GM12878 (cell line): ENCODE measurements around the gene FGGY.

Experiments
- EP300 ChIP-seq, 2 experiments: fragments of 150-350 bp in 1 of 2; IDR thresholded peaks; 2 replicates each; pipeline ENCODE4 v1.6.1; 2011 to 2012; ENCODE audit warnings: low read depth in 2 of 2, low read length in 2 of 2, borderline replicate concordance in 1 of 2, improper control_type of control experiment in 1 of 2, inconsistent platforms in 1 of 2; ENCODE audit not compliant: control insufficient read depth in 1 of 2
- JUNB ChIP-seq: IDR thresholded peaks from 2 replicates; pipeline ENCODE4 v1.6.1; 2016; ENCODE audit warnings: antibody characterized with exemption, mild to moderate bottlenecking
- KDM1A ChIP-seq: fragments of 200-600 bp; sonication (generic); IDR thresholded peaks from 2 replicates; pipeline ENCODE4 v1.6.1; 2016; ENCODE audit warnings: borderline replicate concordance
- MYC ChIP-seq: IDR thresholded peaks from 2 replicates; pipeline ENCODE4 v1.6.1; 2011; ENCODE audit warnings: mild to moderate bottlenecking, low read length, moderate library complexity, inconsistent platforms; ENCODE audit not compliant: insufficient read depth, insufficient replicate concordance, insufficient read length, severe bottlenecking
- POLR2A ChIP-seq: IDR thresholded peaks from 2 replicates; pipeline ENCODE4 v1.6.1; 2011; ENCODE audit warnings: low read depth, mild to moderate bottlenecking, low read length
- RFX5 ChIP-seq: IDR thresholded peaks from 2 replicates; pipeline ENCODE4 v1.6.1; 2011; ENCODE audit warnings: low read depth, low read length, improper control_type of control experiment
- TCF12 ChIP-seq: IDR thresholded peaks from 2 replicates; pipeline ENCODE4 v1.6.1; 2011; ENCODE audit warnings: low read depth, mild to moderate bottlenecking, low read length
- TF ChIP-seq, protein P1 (sequence below), 3 experiments: IDR thresholded peaks in 2 of 3; conservative IDR thresholded peaks in 1 of 3; 2 replicates each; pipeline ENCODE4 v1.5.1; 2011; ENCODE audit warnings: low read depth in 3 of 3, low read length in 3 of 3, mild to moderate bottlenecking in 3 of 3, control low read depth in 2 of 3, moderate library complexity in 2 of 3, inconsistent platforms in 1 of 3, mixed read lengths in 1 of 3; ENCODE audit not compliant: control insufficient read depth in 2 of 3, insufficient read depth in 1 of 3; ENCODE audit errors: extremely low read depth in 1 of 3
- TF ChIP-seq, protein P2 (sequence below): IDR thresholded peaks from 2 replicates; pipeline ENCODE4 v1.6.1; 2012; ENCODE audit warnings: mild to moderate bottlenecking, low read depth, low read length
- TF ChIP-seq, protein P3 (sequence below): IDR thresholded peaks from 2 replicates; pipeline ENCODE4 v1.6.1; 2011; ENCODE audit warnings: low read depth, mild to moderate bottlenecking, low read length, moderate library complexity, borderline replicate concordance; ENCODE audit errors: extremely low read depth

DNA sequence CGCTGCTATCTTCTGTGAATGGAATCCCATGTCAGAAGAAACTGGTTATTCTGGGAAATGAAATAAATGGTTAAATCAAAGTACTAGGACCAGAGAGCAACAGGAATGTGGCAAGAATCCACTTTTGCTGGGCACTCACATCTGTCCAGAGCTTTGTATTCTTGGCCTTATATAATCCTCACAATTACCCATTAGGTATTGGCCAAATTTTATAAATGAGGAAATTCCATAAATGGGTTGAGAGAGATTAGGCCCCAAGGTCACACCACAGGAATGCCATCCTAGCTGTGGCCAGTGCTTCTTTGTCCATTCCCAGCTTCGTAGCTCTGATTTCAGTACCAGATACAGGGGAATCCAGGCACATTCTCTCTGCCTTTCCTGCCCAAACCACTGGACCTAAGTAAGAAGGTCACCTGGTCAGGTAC lies 441.7 kb downstream of the FGGY start:
- TF ChIP-seq POLR2A = no peak
- TF ChIP-seq, protein P1, sequence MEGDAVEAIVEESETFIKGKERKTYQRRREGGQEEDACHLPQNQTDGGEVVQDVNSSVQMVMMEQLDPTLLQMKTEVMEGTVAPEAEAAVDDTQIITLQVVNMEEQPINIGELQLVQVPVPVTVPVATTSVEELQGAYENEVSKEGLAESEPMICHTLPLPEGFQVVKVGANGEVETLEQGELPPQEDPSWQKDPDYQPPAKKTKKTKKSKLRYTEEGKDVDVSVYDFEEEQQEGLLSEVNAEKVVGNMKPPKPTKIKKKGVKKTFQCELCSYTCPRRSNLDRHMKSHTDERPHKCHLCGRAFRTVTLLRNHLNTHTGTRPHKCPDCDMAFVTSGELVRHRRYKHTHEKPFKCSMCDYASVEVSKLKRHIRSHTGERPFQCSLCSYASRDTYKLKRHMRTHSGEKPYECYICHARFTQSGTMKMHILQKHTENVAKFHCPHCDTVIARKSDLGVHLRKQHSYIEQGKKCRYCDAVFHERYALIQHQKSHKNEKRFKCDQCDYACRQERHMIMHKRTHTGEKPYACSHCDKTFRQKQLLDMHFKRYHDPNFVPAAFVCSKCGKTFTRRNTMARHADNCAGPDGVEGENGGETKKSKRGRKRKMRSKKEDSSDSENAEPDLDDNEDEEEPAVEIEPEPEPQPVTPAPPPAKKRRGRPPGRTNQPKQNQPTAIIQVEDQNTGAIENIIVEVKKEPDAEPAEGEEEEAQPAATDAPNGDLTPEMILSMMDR (IDR thresholded peaks at IDR 0.05 in 2 of 3, conservative IDR thresholded peaks at IDR 0.05 in 1 of 3; ENCODE audit: control insufficient read depth in 2 of 3, extremely low read depth in 1 of 3, insufficient read depth in 1 of 3, low read depth in 3 of 3, low read length in 3 of 3) = no peak
- no peak for TF ChIP-seq KDM1A
- no peak for TF ChIP-seq JUNB
- TF ChIP-seq, protein P2, sequence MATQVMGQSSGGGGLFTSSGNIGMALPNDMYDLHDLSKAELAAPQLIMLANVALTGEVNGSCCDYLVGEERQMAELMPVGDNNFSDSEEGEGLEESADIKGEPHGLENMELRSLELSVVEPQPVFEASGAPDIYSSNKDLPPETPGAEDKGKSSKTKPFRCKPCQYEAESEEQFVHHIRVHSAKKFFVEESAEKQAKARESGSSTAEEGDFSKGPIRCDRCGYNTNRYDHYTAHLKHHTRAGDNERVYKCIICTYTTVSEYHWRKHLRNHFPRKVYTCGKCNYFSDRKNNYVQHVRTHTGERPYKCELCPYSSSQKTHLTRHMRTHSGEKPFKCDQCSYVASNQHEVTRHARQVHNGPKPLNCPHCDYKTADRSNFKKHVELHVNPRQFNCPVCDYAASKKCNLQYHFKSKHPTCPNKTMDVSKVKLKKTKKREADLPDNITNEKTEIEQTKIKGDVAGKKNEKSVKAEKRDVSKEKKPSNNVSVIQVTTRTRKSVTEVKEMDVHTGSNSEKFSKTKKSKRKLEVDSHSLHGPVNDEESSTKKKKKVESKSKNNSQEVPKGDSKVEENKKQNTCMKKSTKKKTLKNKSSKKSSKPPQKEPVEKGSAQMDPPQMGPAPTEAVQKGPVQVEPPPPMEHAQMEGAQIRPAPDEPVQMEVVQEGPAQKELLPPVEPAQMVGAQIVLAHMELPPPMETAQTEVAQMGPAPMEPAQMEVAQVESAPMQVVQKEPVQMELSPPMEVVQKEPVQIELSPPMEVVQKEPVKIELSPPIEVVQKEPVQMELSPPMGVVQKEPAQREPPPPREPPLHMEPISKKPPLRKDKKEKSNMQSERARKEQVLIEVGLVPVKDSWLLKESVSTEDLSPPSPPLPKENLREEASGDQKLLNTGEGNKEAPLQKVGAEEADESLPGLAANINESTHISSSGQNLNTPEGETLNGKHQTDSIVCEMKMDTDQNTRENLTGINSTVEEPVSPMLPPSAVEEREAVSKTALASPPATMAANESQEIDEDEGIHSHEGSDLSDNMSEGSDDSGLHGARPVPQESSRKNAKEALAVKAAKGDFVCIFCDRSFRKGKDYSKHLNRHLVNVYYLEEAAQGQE = no peak
- TF ChIP-seq RFX5 = no peak
- no peak for TF ChIP-seq EP300 (IDR thresholded peaks at IDR 0.05; ENCODE audit: borderline replicate concordance in 1 of 2, control insufficient read depth in 1 of 2, low read depth in 2 of 2, low read length in 2 of 2)
- TF ChIP-seq, protein P3, sequence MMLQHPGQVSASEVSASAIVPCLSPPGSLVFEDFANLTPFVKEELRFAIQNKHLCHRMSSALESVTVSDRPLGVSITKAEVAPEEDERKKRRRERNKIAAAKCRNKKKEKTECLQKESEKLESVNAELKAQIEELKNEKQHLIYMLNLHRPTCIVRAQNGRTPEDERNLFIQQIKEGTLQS = no peak
- no peak for TF ChIP-seq TCF12
- no peak for TF ChIP-seq MYC
